Panc1 (cell line): ENCODE data around the gene GAL. TPM values are rescaled to one million over a fixed set of nuclear protein-coding genes. Genes with fewer than 3 reads are reported as not detected.

ENCODE experiments used
- ATAC-seq: fragments of 200-7000 bp; cut with Tn5 transposase; 2 replicates; pipeline ENCODE4 v1.9.1; 2020; ENCODE audit warnings: mild to moderate bottlenecking, moderate library complexity
- BruUV-seq: library from RNA; stranded (reverse); fragments of 400-500 nt; replicated peaks from 2 replicates; lab custom pipeline; 2021; lab: Mats Ljungman, UMichigan
- CTCF ChIA-PET: fragments of 300-600 bp; sonication (Branson Sonifier 250); formaldehyde crosslinking; loops from one replicate; lab custom pipeline; 2022; ENCODE audit warnings: antibody characterized with exemption; lab: Charles Lee
- POLR2A ChIA-PET: fragments of 300-600 bp; sonication (Branson Sonifier 250); formaldehyde crosslinking; loops from one replicate; lab custom pipeline; 2022; ENCODE audit warnings: antibody characterized with exemption; lab: Charles Lee
- DNase-seq: peaks from one replicate; pipeline ENCODE4 v3.0.0-alpha.2; 2010; ENCODE audit warnings: low read depth, low spot score
- H3K27ac ChIP-seq: 2 replicates; pipeline ENCODE4 v1.5.1; 2011; ENCODE audit warnings: mild to moderate bottlenecking, low read length, inconsistent platforms
- H3K27me3 ChIP-seq: fragments of 200-500 bp; sonication (Bioruptor generic); 2 replicates; pipeline ENCODE4 v1.6.0; 2014; ENCODE audit warnings: low read length, inconsistent platforms; ENCODE audit not compliant: control insufficient read depth, insufficient read depth
- H3K36me3 ChIP-seq: fragments of 200-500 bp; sonication (Bioruptor generic); 2 replicates; pipeline ENCODE4 v1.5.1; 2014; ENCODE audit warnings: inconsistent platforms, mild to moderate bottlenecking, low read length, moderate library complexity; ENCODE audit not compliant: control insufficient read depth, insufficient read depth
- H3K4me1 ChIP-seq: 2 replicates; pipeline ENCODE4 v1.5.1; 2011; ENCODE audit warnings: inconsistent platforms, mild to moderate bottlenecking, low read length, moderate library complexity; ENCODE audit not compliant: control insufficient read depth, insufficient read depth
- H3K4me3 ChIP-seq, 2 experiments: 2 replicates each; pipeline ENCODE4 v1.5.1; 2011 to 2012; ENCODE audit warnings: low read depth in 2 of 2, low read length in 2 of 2, mild to moderate bottlenecking in 2 of 2, inconsistent platforms in 1 of 2, moderate library complexity in 1 of 2
- H3K9me3 ChIP-seq: fragments of 200-500 bp; sonication (Bioruptor generic); 2 replicates; pipeline ENCODE4 v1.5.1; 2014; ENCODE audit warnings: low read depth, mild to moderate bottlenecking, inconsistent platforms, low read length, moderate library complexity; ENCODE audit not compliant: control insufficient read depth, insufficient read depth
- CTCF ChIP-seq: fragments of 450-650 bp; IDR thresholded peaks from 2 replicates; pipeline ENCODE4 v1.5.1; 2017; ENCODE audit warnings: mild to moderate bottlenecking
- POLR2AphosphoS5 ChIP-seq: IDR thresholded peaks from 2 replicates; pipeline ENCODE4 v1.6.1; 2012; ENCODE audit warnings: mild to moderate bottlenecking, low read depth, low read length, moderate library complexity
- SIN3A ChIP-seq: IDR thresholded peaks from 2 replicates; pipeline ENCODE4 v1.6.1; 2012; ENCODE audit warnings: low read depth, mild to moderate bottlenecking, low read length, moderate library complexity, borderline replicate concordance; ENCODE audit not compliant: insufficient read depth
- TCF7L2 ChIP-seq: IDR thresholded peaks from 2 replicates; pipeline ENCODE4 v1.6.1; 2011; ENCODE audit warnings: mild to moderate bottlenecking, low read depth, low read length, inconsistent platforms
- in situ Hi-C: cut with HindIII; loops from 2 replicates; pipeline ENCODE4 v1.10.0; 2016; ENCODE audit warnings: low sequenced_read_pairs, low pct_unique_long_range_greater_than_20kb
- intact Hi-C: fragments of 100-400 bp; cut with micrococcal nuclease; formaldehyde crosslinking; loops from one replicate; pipeline ENCODE4 v1.10.0; 2022; ENCODE audit not compliant: unreplicated experiment
- total RNA-seq: library from RNA; stranded (reverse); gene quantifications from one replicate; pipeline ENCODE4 v1.2.1, GENCODE V29; 2021; ENCODE audit not compliant: unreplicated experiment
- TF ChIP-seq, protein P1 (sequence below), 2 experiments: IDR thresholded peaks; 2 replicates each; pipeline ENCODE4 v1.6.1; 2011 to 2012; ENCODE audit warnings: low read depth in 2 of 2, control low read depth in 1 of 2, low read length in 1 of 2, mild to moderate bottlenecking in 1 of 2, moderate library complexity in 1 of 2; ENCODE audit not compliant: insufficient read depth in 1 of 2

GAL gene
- total RNA-seq, 1 experiment from 2014 or later: 16.5 TPM

GRCh38 chr11:68735125-68735524 lies 50.8 kb downstream of the GAL start:
- TF ChIP-seq, protein P1, sequence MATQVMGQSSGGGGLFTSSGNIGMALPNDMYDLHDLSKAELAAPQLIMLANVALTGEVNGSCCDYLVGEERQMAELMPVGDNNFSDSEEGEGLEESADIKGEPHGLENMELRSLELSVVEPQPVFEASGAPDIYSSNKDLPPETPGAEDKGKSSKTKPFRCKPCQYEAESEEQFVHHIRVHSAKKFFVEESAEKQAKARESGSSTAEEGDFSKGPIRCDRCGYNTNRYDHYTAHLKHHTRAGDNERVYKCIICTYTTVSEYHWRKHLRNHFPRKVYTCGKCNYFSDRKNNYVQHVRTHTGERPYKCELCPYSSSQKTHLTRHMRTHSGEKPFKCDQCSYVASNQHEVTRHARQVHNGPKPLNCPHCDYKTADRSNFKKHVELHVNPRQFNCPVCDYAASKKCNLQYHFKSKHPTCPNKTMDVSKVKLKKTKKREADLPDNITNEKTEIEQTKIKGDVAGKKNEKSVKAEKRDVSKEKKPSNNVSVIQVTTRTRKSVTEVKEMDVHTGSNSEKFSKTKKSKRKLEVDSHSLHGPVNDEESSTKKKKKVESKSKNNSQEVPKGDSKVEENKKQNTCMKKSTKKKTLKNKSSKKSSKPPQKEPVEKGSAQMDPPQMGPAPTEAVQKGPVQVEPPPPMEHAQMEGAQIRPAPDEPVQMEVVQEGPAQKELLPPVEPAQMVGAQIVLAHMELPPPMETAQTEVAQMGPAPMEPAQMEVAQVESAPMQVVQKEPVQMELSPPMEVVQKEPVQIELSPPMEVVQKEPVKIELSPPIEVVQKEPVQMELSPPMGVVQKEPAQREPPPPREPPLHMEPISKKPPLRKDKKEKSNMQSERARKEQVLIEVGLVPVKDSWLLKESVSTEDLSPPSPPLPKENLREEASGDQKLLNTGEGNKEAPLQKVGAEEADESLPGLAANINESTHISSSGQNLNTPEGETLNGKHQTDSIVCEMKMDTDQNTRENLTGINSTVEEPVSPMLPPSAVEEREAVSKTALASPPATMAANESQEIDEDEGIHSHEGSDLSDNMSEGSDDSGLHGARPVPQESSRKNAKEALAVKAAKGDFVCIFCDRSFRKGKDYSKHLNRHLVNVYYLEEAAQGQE (IDR thresholded peaks at IDR 0.05; ENCODE audit: insufficient read depth in 1 of 2, low read depth in 2 of 2, low read length in 1 of 2): no peak
- TF ChIP-seq CTCF (no peak), SIN3A (no peak), POLR2AphosphoS5 (no peak), TCF7L2 (no peak)
- Histone ChIP-seq H3K36me3 (no peaks in the 10 kb centered on the region), H3K9me3 (no peaks in the 10 kb centered on the region), H3K27me3 (no peaks in the 10 kb centered on the region), H3K4me1 (no peaks in the 10 kb centered on the region), H3K4me3 (no peak overlapping the region), H3K27ac (no peak overlapping the region)
- BruUV-seq: no TSS peak
- ATAC-seq: no peak
- in situ Hi-C loops (no loop called here), intact Hi-C loops (no loop called here)
- CTCF ChIA-PET: no interaction called here
- POLR2A ChIA-PET: no interaction called here
- no peak for DNase-seq

DNA sequence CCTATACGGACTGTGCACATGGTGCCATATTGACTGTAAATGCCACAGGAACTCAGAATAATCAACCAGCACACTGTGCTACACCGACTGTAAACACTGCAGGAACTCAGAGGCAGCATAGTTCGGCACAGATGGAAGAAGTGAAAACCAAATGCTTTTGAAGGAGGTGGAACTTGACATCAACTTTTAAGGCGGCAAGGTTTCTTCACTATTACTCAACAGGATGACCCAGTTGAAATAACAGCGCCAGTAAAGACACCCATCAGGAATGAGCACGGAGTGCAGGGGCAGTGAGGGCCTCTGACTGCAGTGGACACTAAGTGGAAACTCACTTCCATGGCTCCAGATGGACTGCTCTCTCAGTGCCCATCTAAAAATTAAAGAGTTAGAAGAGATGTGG lies 51.3 kb downstream of the GAL start:
- POLR2A ChIA-PET: no interaction called here
- no TSS peak for BruUV-seq
- no peaks in the 10 kb centered on the region for H3K9me3 ChIP-seq
- no peaks in the 10 kb centered on the region for H3K4me1 ChIP-seq
- in situ Hi-C loops: no loop called here
- ATAC-seq (no peak), DNase-seq (no peak)
- intact Hi-C loops: no loop called here
- H3K36me3 ChIP-seq: no peaks in the 10 kb centered on the region
- H3K27ac ChIP-seq: no peak overlapping the region
- no peak overlapping the region for H3K4me3 ChIP-seq
- TF ChIP-seq TCF7L2 (no peak), SIN3A (no peak), POLR2AphosphoS5 (no peak), CTCF (no peak)
- TF ChIP-seq, protein P1 (IDR thresholded peaks at IDR 0.05; ENCODE audit: insufficient read depth in 1 of 2, low read depth in 2 of 2, low read length in 1 of 2): no peak
- CTCF ChIA-PET: interaction anchor here (0.5 kb wide), 1 partner anchor 125 kb away, joined by 5 read pairs; no protein-coding TSS in a partner anchor
- H3K27me3 ChIP-seq: no peaks in the 10 kb centered on the region

Other genes starting within 250 kb of the GAL start
- gene PPP6R3, start 223.8 kb upstream of the GAL start, total RNA-seq: 163 TPM
- gene TESMIN, start 67.0 kb downstream of the GAL start, total RNA-seq: 47.6 TPM
- gene CPT1A, start 157.4 kb downstream of the GAL start, total RNA-seq: 153 TPM
- gene MRPL21, start 219.3 kb downstream of the GAL start, total RNA-seq: 94.9 TPM
- gene IGHMBP2, start 219.3 kb downstream of the GAL start, total RNA-seq: 27.8 TPM